ENCODE measurements around the gene ENOX2. TPM values are rescaled to one million over a fixed set of nuclear protein-coding genes. Genes with fewer than 3 reads are reported as not detected.
A peak's percentile ranks its signal among the peaks of the same experiment; 100 is the strongest.

Gene ENOX2
- total RNA-seq, 1 donor from 2014 or later: 12.3 TPM

- DNase-seq (ENCODE audit: low read depth, low spot score): peak; percentile 5
These were observed 199.9 kb downstream of the ENOX2 start for GRCh38 chrX:130702867-130703707.

- DNase-seq (ENCODE audit: low read depth, low spot score): no peak
These were observed 202.4 kb downstream of the ENOX2 start for GRCh38 chrX:130700629-130701028.

- DNase-seq (ENCODE audit: low read depth, low spot score): no peak
These were observed 203.4 kb downstream of the ENOX2 start for GRCh38 chrX:130699618-130700017.

GRCh38 chrX:130696542-130696941, 206.5 kb downstream of the ENOX2 start:
- DNase-seq (ENCODE audit: low read depth, low spot score): no peak

GRCh38 chrX:130695931-130696330, 207.1 kb downstream of the ENOX2 start:
- DNase-seq (ENCODE audit: low read depth, low spot score): no peak

GRCh38 chrX:130694983-130695382, 208.0 kb downstream of the ENOX2 start:
- DNase-seq (ENCODE audit: low read depth, low spot score): no peak

GRCh38 chrX:130691576-130691975, 211.4 kb downstream of the ENOX2 start:
- DNase-seq (ENCODE audit: low read depth, low spot score): no peak

- DNase-seq (ENCODE audit: low read depth, low spot score): no peak
These were observed 214.6 kb downstream of the ENOX2 start for GRCh38 chrX:130688360-130688759.

GRCh38 chrX:130682990-130683389, 220.0 kb downstream of the ENOX2 start:
- no peak for DNase-seq (ENCODE audit: low read depth, low spot score)

GRCh38 chrX:130680164-130681035, 222.6 kb downstream of the ENOX2 start:
- no peak for DNase-seq (ENCODE audit: low read depth, low spot score)

- DNase-seq (ENCODE audit: low read depth, low spot score): no peak
These were observed 226.1 kb downstream of the ENOX2 start for GRCh38 chrX:130676861-130677260.

- no peak for DNase-seq (ENCODE audit: low read depth, low spot score)
These were observed 230.8 kb downstream of the ENOX2 start for GRCh38 chrX:130672214-130672613.

- DNase-seq (ENCODE audit: low read depth, low spot score): no peak
These were observed 233.8 kb downstream of the ENOX2 start for GRCh38 chrX:130669233-130669632.

GRCh38 chrX:130665263-130665662, 237.7 kb downstream of the ENOX2 start:
- DNase-seq (ENCODE audit: low read depth, low spot score): no peak

GRCh38 chrX:130658310-130658709, 244.7 kb downstream of the ENOX2 start:
- no peak for DNase-seq (ENCODE audit: low read depth, low spot score)

- no peak for DNase-seq (ENCODE audit: low read depth, low spot score)
These were observed 248.5 kb downstream of the ENOX2 start for GRCh38 chrX:130654409-130654950.

- DNase-seq (ENCODE audit: low read depth, low spot score): no peak
These were observed 250.0 kb downstream of the ENOX2 start for GRCh38 chrX:130652824-130653578.

GRCh38 chrX:130649738-130650137, 253.3 kb downstream of the ENOX2 start:
- no peak for DNase-seq (ENCODE audit: low read depth, low spot score)

- no peak for DNase-seq (ENCODE audit: low read depth, low spot score)
These were observed 255.5 kb downstream of the ENOX2 start for GRCh38 chrX:130647468-130647867.

- no peak for DNase-seq (ENCODE audit: low read depth, low spot score)
These were observed 256.9 kb downstream of the ENOX2 start for GRCh38 chrX:130645955-130646583.

GRCh38 chrX:130637591-130637990, 265.4 kb downstream of the ENOX2 start:
- no peak for DNase-seq (ENCODE audit: low read depth, low spot score)

Measured in pulmonary artery endothelial cell (primary cell).